Posterior cingulate gyrus (tissue), 11 donors: ENCODE results near the gene SELENOF.
"Not testable (repeated sequence)": the region's sequence is repeated elsewhere in the genome, so short reads cannot be mapped to it uniquely, and the experiment has no call there.

Source experiments
- DNase-seq, 10 donors: peaks; one replicate each; pipeline versions ENCODE4 v3.0.0 to v3.0.0-alpha.2; 2020 to 2021; ENCODE audit warnings: mixed read lengths in 3 of 10
- intact Hi-C: fragments of 100-400 bp; cut with DNase I; formaldehyde crosslinking; loops from one replicate; pipeline ENCODE4 v1.15.1; 2023

The SELENOF gene

GRCh38 chr1:86821956-86822355 lies 92.0 kb downstream of the SELENOF start:
- DNase-seq: no peak
- intact Hi-C loops: no loop called here

GRCh38 chr1:86819970-86820369 lies 94.0 kb downstream of the SELENOF start:
- intact Hi-C loops, DNase-seq: not testable (repeated sequence)

- DNase-seq, intact Hi-C loops: not testable (repeated sequence)
Measured at GRCh38 chr1:86817246-86817826, 96.6 kb downstream of the SELENOF start.

GRCh38 chr1:86814118-86814517 lies 99.8 kb downstream of the SELENOF start:
- DNase-seq, intact Hi-C loops: not testable (repeated sequence)
